HG03521 (cell line): ENCODE measurements around the gene LRRN4CL.
A peak's percentile ranks its signal among the peaks of the same experiment; 100 is the strongest.
"Not testable (repeated sequence)": the region's sequence is repeated elsewhere in the genome, so short reads cannot be mapped to it uniquely, and the experiment has no call there.

Source experiments
- ATAC-seq: cut with Tn5 transposase; IDR thresholded peaks from one replicate; pipeline ENCODE4 v1.9.1; 2021; ENCODE audit warnings: mild to moderate bottlenecking, moderate library complexity; ENCODE audit not compliant: unreplicated experiment

The LRRN4CL gene

GRCh38 chr11:62677156-62677555, 12.2 kb downstream of the LRRN4CL start:
- ATAC-seq = no peak

DNA sequence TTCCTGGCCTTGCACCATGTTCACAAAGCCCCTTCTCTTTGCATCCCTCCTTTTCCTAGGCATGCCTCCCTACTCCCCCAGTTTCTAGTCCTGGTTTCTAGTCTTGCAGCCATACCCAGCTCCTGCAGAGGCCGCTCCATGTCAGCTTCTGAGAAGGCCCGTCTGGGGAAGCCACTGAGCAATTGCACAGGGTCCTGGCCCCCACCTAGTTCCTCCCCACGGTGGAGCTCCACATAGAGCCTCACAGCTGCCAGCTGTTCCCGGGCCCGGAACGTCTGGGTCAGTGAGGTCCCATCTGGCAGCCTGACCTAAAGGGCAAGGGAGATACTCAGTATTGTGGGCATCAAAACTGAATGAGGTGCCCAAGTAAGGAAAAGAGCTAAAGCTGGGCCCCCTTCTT, 12.6 kb downstream of the LRRN4CL start:
- no peak for ATAC-seq

- not testable (repeated sequence) for ATAC-seq
These were observed 13.9 kb downstream of the LRRN4CL start for GRCh38 chr11:62675415-62675814.

DNA sequence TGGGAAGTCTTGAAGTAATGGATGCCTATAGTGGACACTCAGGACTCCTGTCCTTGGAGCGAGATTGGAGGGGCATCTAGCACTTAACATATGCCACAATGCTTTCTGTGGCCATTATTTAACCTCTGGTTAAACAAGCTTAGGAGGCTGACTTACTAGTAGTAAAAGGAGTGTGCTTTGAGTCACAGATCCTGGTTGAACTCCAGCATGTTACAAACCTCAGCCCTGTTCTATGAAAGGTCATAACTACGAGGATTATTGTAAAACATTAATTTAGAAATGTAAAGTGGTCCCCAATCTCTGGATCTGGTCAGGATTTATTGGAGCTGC, 16.2 kb downstream of the LRRN4CL start:
- no peak for ATAC-seq

DNA sequence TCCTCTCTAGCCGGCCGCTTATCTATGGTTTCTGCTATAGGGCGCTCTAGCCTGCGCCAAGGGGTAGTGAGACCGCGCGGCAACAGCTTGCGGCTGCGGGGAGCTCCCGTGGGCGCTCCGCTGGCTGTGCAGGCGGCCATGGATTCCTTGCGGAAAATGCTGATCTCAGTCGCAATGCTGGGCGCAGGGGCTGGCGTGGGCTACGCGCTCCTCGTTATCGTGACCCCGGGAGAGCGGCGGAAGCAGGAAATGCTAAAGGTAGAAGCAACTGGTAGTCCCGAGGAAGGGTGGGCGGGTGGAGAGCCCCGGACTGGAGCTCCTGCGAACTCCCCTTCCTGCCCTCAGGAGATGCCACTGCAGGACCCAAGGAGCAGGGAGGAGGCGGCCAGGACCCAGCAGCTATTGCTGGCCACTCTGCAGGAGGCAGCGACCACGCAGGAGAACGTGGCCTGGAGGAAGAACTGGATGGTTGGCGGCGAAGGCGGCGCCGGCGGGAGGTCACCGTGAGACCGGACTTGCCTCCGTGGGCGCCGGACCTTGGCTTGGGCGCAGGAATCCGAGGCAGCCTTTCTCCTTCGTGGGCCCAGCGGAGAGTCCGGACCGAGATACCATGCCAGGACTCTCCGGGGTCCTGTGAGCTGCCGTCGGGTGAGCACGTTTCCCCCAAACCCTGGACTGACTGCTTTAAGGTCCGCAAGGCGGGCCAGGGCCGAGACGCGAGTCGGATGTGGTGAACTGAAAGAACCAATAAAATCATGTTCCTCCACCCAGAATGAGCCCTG, 17.5 kb downstream of the LRRN4CL start, which contains the start of the genes LBHD1 and UQCC3:
Gene LBHD1 (minus strand): TSS at position 660 of the 782 bp plus-strand sequence. CDS start 2,236 bp downstream, outside the sequence.
Gene UQCC3 (plus strand): TSS at position 66 of the 782 bp plus-strand sequence. CDS start 73 bp downstream, at position 139.
- peak; percentile 38 for ATAC-seq

DNA sequence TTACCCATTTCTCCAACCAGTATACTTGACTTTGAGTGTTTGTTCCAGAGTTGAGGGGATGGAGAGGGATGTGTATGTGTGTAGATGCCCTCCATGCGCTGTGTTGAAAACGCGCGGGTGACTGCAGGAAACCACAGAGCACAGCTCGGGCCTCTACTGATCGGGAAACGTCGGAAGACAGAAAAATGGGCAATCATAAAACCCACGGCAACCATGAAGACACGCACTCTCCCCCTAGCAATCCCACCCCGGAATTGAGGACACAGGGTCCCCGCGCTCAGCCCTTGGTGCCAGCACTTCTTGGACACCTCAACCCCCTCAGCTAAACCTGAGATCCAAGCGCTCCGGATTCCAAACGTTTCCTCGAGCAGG, 18.1 kb downstream of the LRRN4CL start:
- peak; percentile 23 for ATAC-seq

GRCh38 chr11:62669420-62670161, 19.7 kb downstream of the LRRN4CL start:
- ATAC-seq = no peak

GRCh38 chr11:62667460-62667859, 21.9 kb downstream of the LRRN4CL start:
- no peak for ATAC-seq

GRCh38 chr11:62666259-62666926, 22.9 kb downstream of the LRRN4CL start:
- ATAC-seq = no peak

GRCh38 chr11:62665599-62666258, 23.6 kb downstream of the LRRN4CL start:
- ATAC-seq = peak; percentile 7

GRCh38 chr11:62665075-62665598, 24.2 kb downstream of the LRRN4CL start, which contains the start of the genes C11orf98 and CSKMT:
C11orf98 (minus strand) TSS chr11:62665210; CDS start chr11:62665169, 41 bp downstream.
CSKMT (plus strand) TSS chr11:62665312; CDS start chr11:62665880, 568 bp downstream.
- ATAC-seq = peak; percentile 73

- peak; percentile 28 for ATAC-seq
These were observed 24.8 kb downstream of the LRRN4CL start for GRCh38 chr11:62664405-62665074.

DNA sequence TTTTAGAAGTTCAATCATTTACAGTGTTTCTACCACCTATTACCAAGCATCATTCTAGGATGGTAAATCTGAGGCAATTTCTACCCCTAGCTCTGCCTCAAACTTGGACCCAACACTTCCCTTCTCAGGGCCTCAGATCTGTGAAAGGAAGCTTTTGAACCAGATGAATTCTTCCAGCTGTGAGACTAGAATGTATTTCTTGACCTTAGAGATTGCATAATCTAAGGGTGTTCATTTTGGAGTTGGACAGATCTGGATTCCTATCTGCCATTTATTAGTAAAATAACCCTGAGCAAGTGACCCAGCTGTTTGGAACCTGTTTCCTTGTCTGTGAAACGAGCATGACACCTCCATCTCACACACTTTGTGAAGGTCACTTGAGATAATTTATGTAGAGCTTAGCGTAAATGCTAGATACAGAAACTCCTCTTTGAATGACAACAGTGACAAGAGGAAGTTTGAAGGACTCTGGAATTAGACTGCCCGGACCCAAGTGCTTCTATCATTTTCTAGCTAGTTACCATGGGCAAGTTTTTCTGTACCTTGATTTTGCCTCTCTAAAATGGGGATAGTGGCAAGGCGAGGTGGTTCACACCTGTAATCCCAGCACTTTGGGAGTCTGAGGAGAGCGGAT, 32.4 kb downstream of the LRRN4CL start:
- ATAC-seq = no peak

- no peak for ATAC-seq
These were observed 35.0 kb downstream of the LRRN4CL start for GRCh38 chr11:62654297-62654696.

GRCh38 chr11:62652161-62653006, 36.9 kb downstream of the LRRN4CL start:
- no peak for ATAC-seq

DNA sequence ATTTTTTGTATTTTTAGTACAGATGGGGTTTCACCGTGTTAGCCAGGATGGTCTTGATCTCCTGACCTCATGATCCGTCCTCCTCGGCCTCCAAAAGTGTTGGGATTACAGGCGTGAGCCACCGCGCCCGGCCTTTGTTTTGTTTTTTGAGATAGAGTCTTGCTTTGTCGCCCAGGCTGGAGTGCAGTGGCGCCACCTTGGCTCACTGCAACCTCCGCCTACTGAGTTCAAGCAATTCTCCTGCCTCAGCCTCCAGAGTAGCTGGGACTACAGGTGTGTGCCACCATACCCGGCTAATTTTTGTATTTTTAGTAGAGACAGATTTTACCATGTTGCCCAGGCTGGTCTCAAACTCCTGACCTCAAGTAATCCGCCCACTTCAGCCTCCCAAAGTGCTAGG, 39.0 kb downstream of the LRRN4CL start:
- not testable (repeated sequence) for ATAC-seq

DNA sequence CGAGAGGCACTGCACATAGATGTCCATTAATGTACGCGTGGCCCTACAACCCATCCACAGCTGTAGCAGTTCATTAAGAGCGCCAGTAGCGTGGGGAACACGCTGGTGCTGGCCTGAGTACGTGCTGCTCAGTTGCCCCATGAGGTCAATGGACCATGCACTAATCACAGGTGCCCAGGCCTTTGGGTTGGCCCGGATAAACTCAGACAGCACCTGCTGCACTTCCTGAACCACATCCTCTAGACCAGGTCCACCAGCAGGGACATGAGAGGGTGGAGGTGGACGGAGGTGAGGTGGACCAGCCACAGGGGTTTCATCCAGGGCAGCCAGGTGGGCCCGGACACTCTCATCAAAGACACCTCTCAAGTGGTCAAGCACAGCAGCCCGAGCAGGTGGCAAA, 39.8 kb downstream of the LRRN4CL start:
- ATAC-seq = no peak

- no peak for ATAC-seq
These were observed 40.4 kb downstream of the LRRN4CL start for GRCh38 chr11:62648967-62649364.
